HK-2 (cell line): ENCODE results near the gene CTF1.

Source experiments
- DNase-seq: peaks from one replicate; pipeline ENCODE4 v3.0.0-alpha.2; 2018; ENCODE audit not compliant: unreplicated experiment

The CTF1 gene

GRCh38 chr16:30910427-30911029 lies 14.1 kb downstream of the CTF1 start:
- DNase-seq: no peak

- DNase-seq: no peak
These were observed 16.5 kb downstream of the CTF1 start for GRCh38 chr16:30912794-30913412.

GRCh38 chr16:30914830-30915229 lies 18.4 kb downstream of the CTF1 start:
- DNase-seq: no peak

- DNase-seq: no peak
These were observed 22.2 kb downstream of the CTF1 start for GRCh38 chr16:30918614-30919013.

GRCh38 chr16:30920891-30921290 lies 24.5 kb downstream of the CTF1 start:
- no peak for DNase-seq

- DNase-seq: no peak
These were observed 25.0 kb downstream of the CTF1 start for GRCh38 chr16:30921459-30921747.

GRCh38 chr16:30921748-30922419 lies 25.5 kb downstream of the CTF1 start:
- peak; percentile 76 for DNase-seq

GRCh38 chr16:30922420-30922959 lies 26.1 kb downstream of the CTF1 start:
- peak; percentile 96 for DNase-seq

- DNase-seq: peak; percentile 96
These were observed 26.6 kb downstream of the CTF1 start for GRCh38 chr16:30922960-30923535.

GRCh38 chr16:30923554-30924075 lies 27.2 kb downstream of the CTF1 start, which contains the start of gene FBXL19:
Gene FBXL19 (plus strand): TSS chr16:30923572. CDS start chr16:30925755, 2,183 bp downstream.
- no peak for DNase-seq

GRCh38 chr16:30924076-30924912 lies 27.9 kb downstream of the CTF1 start:
- DNase-seq: no peak

GRCh38 chr16:30924913-30925631 lies 28.7 kb downstream of the CTF1 start:
- DNase-seq: no peak

- DNase-seq: no peak
These were observed 29.2 kb downstream of the CTF1 start for GRCh38 chr16:30925632-30925987.

- DNase-seq: no peak
These were observed 29.8 kb downstream of the CTF1 start for GRCh38 chr16:30925995-30926811.

GRCh38 chr16:30926937-30927788 lies 30.7 kb downstream of the CTF1 start:
- no peak for DNase-seq

GRCh38 chr16:30927789-30928378 lies 31.5 kb downstream of the CTF1 start:
- peak; percentile 30 for DNase-seq

GRCh38 chr16:30928390-30928789 lies 32.0 kb downstream of the CTF1 start:
- DNase-seq: no peak

GRCh38 chr16:30929167-30929566 lies 32.8 kb downstream of the CTF1 start:
- no peak for DNase-seq

- no peak for DNase-seq
These were observed 33.8 kb downstream of the CTF1 start for GRCh38 chr16:30930160-30930571.
